ENCODE data around the gene FOXD3.

GRCh38 chr1:63352736-63353135 lies 30.4 kb downstream of the FOXD3 start:
- TF ChIP-seq YY1 (IDR thresholded peaks at IDR 0.05) (no peak), CTCF (IDR thresholded peaks at IDR 0.05; ENCODE audit: low read depth, low read length, missing input control) (no peak), ATF3 (IDR thresholded peaks at IDR 0.05) (no peak), REST (IDR thresholded peaks at IDR 0.05) (no peak), MAX (IDR thresholded peaks at IDR 0.05) (no peak), GABPA (IDR thresholded peaks at IDR 0.05 in 1 of 2, conservative IDR thresholded peaks at IDR 0.05 in 1 of 2) (no peak), HNF4G (IDR thresholded peaks at IDR 0.05) (no peak), TAF1 (conservative IDR thresholded peaks at IDR 0.05) (no peak), RAD21 (IDR thresholded peaks at IDR 0.05) (no peak)
